SK-N-SH treated with all-trans-retinoic acid at 6 μM for 48 hours (cell line): ENCODE data around the gene S100A4.

Source experiments
- ATAC-seq: fragments of 200-7000 bp; cut with Tn5 transposase; 3 replicates; pipeline ENCODE4 v1.9.1; 2020; ENCODE audit warnings: mild to moderate bottlenecking, moderate library complexity
- CREB5 ChIP-seq: fragments of 250-450 bp; sonication (Bioruptor Pico); IDR thresholded peaks from 2 replicates; pipeline ENCODE4 v1.5.1; 2020; ENCODE audit warnings: low read depth, mild to moderate bottlenecking, moderate library complexity
- CSDC2 ChIP-seq: fragments of 250-450 bp; sonication (Bioruptor Pico); IDR thresholded peaks from 2 replicates; pipeline ENCODE4 v1.5.0; 2020; ENCODE audit warnings: mild to moderate bottlenecking, moderate library complexity
- ESRRG ChIP-seq: fragments of 250-450 bp; sonication (Bioruptor Pico); IDR thresholded peaks from 2 replicates; pipeline ENCODE4 v1.6.1; 2021; ENCODE audit warnings: mild to moderate bottlenecking
- ISL1 ChIP-seq: fragments of 250-450 bp; sonication (Bioruptor Pico); IDR thresholded peaks from 2 replicates; pipeline ENCODE4 v2.1.2; 2022; ENCODE audit warnings: mild to moderate bottlenecking, moderate library complexity
- OSR1 ChIP-seq: fragments of 250-450 bp; sonication (Bioruptor Pico); IDR thresholded peaks from 2 replicates; pipeline ENCODE4 v1.8.0; 2022; ENCODE audit warnings: moderate library complexity, mild to moderate bottlenecking, inconsistent platforms
- PPARA ChIP-seq: fragments of 250-450 bp; sonication (Bioruptor Pico); IDR thresholded peaks from 2 replicates; pipeline ENCODE4 v1.5.0; 2020; ENCODE audit warnings: mild to moderate bottlenecking, borderline replicate concordance
- RARB ChIP-seq: fragments of 250-450 bp; sonication (Bioruptor Pico); IDR thresholded peaks from 2 replicates; pipeline ENCODE4 v1.8.0; 2021; ENCODE audit warnings: mild to moderate bottlenecking, moderate library complexity
- SNAI2 ChIP-seq: fragments of 250-450 bp; sonication (Bioruptor Pico); IDR thresholded peaks from 2 replicates; pipeline ENCODE4 v1.5.0; 2020; ENCODE audit warnings: mild to moderate bottlenecking, moderate library complexity
- TCF4 ChIP-seq: fragments of 250-450 bp; sonication (Bioruptor Pico); IDR thresholded peaks from 2 replicates; pipeline ENCODE4 v1.8.0; 2021; ENCODE audit warnings: mild to moderate bottlenecking, moderate library complexity, borderline replicate concordance
- TOX ChIP-seq: fragments of 250-450 bp; sonication (Bioruptor Pico); IDR thresholded peaks from 2 replicates; pipeline ENCODE4 v1.8.0; 2021; ENCODE audit warnings: mild to moderate bottlenecking, moderate library complexity, borderline replicate concordance
- ZC3H10 ChIP-seq: fragments of 250-450 bp; sonication (Bioruptor Pico); IDR thresholded peaks from 2 replicates; pipeline ENCODE4 v1.5.1; 2021; ENCODE audit warnings: mild to moderate bottlenecking, moderate library complexity
- ZFP3 ChIP-seq: fragments of 250-450 bp; sonication (Bioruptor Pico); IDR thresholded peaks from 2 replicates; pipeline ENCODE4 v1.5.0; 2020; ENCODE audit warnings: mild to moderate bottlenecking, moderate library complexity
- ZNF565 ChIP-seq: fragments of 450-650 bp; formaldehyde crosslinking; conservative IDR thresholded peaks from 2 replicates; pipeline ENCODE4 v1.5.0; 2020; ENCODE audit warnings: low read depth, mild to moderate bottlenecking, moderate library complexity
- ZNF70 ChIP-seq: fragments of 450-650 bp; formaldehyde crosslinking; IDR thresholded peaks from 2 replicates; pipeline ENCODE4 v1.5.0; 2020; ENCODE audit warnings: mild to moderate bottlenecking, moderate library complexity
- ZNF8 ChIP-seq: fragments of 450-650 bp; formaldehyde crosslinking; IDR thresholded peaks from 2 replicates; pipeline ENCODE4 v1.5.0; 2020; ENCODE audit warnings: mild to moderate bottlenecking, moderate library complexity
- TF ChIP-seq, protein P1 (sequence below): fragments of 250-450 bp; sonication (Bioruptor Pico); IDR thresholded peaks from 2 replicates; pipeline ENCODE4 v1.5.0; 2020; ENCODE audit warnings: mild to moderate bottlenecking, moderate library complexity
- TF ChIP-seq, protein P2 (sequence below): fragments of 250-450 bp; sonication (Bioruptor Pico); IDR thresholded peaks from 2 replicates; pipeline ENCODE4 v1.8.0; 2020; ENCODE audit warnings: mild to moderate bottlenecking, moderate library complexity, borderline replicate concordance
- TF ChIP-seq, protein P3 (sequence below): fragments of 250-450 bp; sonication (Bioruptor Pico); IDR thresholded peaks from 2 replicates; pipeline ENCODE4 v1.8.0; 2021; ENCODE audit warnings: low read depth, mild to moderate bottlenecking, moderate library complexity, borderline replicate concordance
- TF ChIP-seq, protein P4 (sequence below): fragments of 250-450 bp; sonication (Bioruptor Pico); IDR thresholded peaks from 2 replicates; pipeline ENCODE4 v1.5.1; 2021; ENCODE audit warnings: mild to moderate bottlenecking, moderate library complexity

S100A4 gene

GRCh38 chr1:153541641-153542590, 3.7 kb downstream of the S100A4 start:
- TF ChIP-seq, protein P1, sequence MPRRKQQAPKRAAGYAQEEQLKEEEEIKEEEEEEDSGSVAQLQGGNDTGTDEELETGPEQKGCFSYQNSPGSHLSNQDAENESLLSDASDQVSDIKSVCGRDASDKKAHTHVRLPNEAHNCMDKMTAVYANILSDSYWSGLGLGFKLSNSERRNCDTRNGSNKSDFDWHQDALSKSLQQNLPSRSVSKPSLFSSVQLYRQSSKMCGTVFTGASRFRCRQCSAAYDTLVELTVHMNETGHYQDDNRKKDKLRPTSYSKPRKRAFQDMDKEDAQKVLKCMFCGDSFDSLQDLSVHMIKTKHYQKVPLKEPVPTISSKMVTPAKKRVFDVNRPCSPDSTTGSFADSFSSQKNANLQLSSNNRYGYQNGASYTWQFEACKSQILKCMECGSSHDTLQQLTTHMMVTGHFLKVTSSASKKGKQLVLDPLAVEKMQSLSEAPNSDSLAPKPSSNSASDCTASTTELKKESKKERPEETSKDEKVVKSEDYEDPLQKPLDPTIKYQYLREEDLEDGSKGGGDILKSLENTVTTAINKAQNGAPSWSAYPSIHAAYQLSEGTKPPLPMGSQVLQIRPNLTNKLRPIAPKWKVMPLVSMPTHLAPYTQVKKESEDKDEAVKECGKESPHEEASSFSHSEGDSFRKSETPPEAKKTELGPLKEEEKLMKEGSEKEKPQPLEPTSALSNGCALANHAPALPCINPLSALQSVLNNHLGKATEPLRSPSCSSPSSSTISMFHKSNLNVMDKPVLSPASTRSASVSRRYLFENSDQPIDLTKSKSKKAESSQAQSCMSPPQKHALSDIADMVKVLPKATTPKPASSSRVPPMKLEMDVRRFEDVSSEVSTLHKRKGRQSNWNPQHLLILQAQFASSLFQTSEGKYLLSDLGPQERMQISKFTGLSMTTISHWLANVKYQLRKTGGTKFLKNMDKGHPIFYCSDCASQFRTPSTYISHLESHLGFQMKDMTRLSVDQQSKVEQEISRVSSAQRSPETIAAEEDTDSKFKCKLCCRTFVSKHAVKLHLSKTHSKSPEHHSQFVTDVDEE (CRISPR knock-in tag) = no peak
- TF ChIP-seq RARB (CRISPR knock-in tag) (no peak), PPARA (CRISPR knock-in tag) (no peak), ZNF70 (CRISPR knock-in tag) (no peak), ZFP3 (no peak), TOX (CRISPR knock-in tag) (no peak), OSR1 (no peak)
- TF ChIP-seq, protein P2, sequence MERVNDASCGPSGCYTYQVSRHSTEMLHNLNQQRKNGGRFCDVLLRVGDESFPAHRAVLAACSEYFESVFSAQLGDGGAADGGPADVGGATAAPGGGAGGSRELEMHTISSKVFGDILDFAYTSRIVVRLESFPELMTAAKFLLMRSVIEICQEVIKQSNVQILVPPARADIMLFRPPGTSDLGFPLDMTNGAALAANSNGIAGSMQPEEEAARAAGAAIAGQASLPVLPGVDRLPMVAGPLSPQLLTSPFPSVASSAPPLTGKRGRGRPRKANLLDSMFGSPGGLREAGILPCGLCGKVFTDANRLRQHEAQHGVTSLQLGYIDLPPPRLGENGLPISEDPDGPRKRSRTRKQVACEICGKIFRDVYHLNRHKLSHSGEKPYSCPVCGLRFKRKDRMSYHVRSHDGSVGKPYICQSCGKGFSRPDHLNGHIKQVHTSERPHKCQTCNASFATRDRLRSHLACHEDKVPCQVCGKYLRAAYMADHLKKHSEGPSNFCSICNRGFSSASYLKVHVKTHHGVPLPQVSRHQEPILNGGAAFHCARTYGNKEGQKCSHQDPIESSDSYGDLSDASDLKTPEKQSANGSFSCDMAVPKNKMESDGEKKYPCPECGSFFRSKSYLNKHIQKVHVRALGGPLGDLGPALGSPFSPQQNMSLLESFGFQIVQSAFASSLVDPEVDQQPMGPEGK (CRISPR knock-in tag) = no peak
- TF ChIP-seq, protein P3, sequence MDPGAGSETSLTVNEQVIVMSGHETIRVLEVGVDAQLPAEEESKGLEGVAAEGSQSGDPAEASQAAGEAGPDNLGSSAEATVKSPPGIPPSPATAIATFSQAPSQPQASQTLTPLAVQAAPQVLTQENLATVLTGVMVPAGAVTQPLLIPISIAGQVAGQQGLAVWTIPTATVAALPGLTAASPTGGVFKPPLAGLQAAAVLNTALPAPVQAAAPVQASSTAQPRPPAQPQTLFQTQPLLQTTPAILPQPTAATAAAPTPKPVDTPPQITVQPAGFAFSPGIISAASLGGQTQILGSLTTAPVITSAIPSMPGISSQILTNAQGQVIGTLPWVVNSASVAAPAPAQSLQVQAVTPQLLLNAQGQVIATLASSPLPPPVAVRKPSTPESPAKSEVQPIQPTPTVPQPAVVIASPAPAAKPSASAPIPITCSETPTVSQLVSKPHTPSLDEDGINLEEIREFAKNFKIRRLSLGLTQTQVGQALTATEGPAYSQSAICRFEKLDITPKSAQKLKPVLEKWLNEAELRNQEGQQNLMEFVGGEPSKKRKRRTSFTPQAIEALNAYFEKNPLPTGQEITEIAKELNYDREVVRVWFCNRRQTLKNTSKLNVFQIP (CRISPR knock-in tag) = no peak
- no peak for ATAC-seq

GRCh38 chr1:153540394-153541361, 4.9 kb downstream of the S100A4 start, which contains the start of gene S100A5:
TSS of gene S100A5 (minus strand) at chr1:153540934. CDS start at chr1:153540191, 743 bp downstream.
- no peak for ATAC-seq
- TF ChIP-seq, protein P1 (CRISPR knock-in tag) = no peak
- TF ChIP-seq ESRRG = no peak
- TF ChIP-seq TCF4 (CRISPR knock-in tag) = no peak
- no peak for TF ChIP-seq SNAI2 (CRISPR knock-in tag)
- no peak for TF ChIP-seq ISL1 (CRISPR knock-in tag)
- TF ChIP-seq ZNF565 = no peak
- TF ChIP-seq ZFP3 = no peak
- no peak for TF ChIP-seq TOX (CRISPR knock-in tag)
- TF ChIP-seq, protein P4, sequence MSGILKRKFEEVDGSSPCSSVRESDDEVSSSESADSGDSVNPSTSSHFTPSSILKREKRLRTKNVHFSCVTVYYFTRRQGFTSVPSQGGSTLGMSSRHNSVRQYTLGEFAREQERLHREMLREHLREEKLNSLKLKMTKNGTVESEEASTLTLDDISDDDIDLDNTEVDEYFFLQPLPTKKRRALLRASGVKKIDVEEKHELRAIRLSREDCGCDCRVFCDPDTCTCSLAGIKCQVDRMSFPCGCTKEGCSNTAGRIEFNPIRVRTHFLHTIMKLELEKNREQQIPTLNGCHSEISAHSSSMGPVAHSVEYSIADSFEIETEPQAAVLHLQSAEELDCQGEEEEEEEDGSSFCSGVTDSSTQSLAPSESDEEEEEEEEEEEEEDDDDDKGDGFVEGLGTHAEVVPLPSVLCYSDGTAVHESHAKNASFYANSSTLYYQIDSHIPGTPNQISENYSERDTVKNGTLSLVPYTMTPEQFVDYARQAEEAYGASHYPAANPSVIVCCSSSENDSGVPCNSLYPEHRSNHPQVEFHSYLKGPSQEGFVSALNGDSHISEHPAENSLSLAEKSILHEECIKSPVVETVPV (CRISPR knock-in tag) = no peak
- TF ChIP-seq, protein P3 (CRISPR knock-in tag) = no peak
- TF ChIP-seq ZNF8 (CRISPR knock-in tag) = no peak
- TF ChIP-seq ZNF70 (CRISPR knock-in tag) = no peak
- no peak for TF ChIP-seq ZC3H10 (CRISPR knock-in tag)
- no peak for TF ChIP-seq CREB5 (CRISPR knock-in tag)
- TF ChIP-seq, protein P2 (CRISPR knock-in tag) = no peak
- no peak for TF ChIP-seq CSDC2
- TF ChIP-seq, all 23 proteins: peak for 0
